Neutrophil (primary cell): Measurements from ENCODE around the gene FAM151B.

ENCODE experiments used
- H3K27ac ChIP-seq: fragments of 200-600 bp; sonication (generic); 2 replicates; pipeline ENCODE4 v1.5.1; 2016; ENCODE audit warnings: mild to moderate bottlenecking, moderate library complexity
- H3K27me3 ChIP-seq: fragments of 200-600 bp; sonication (generic); 2 replicates; pipeline ENCODE4 v1.6.0; 2016; ENCODE audit warnings: mild to moderate bottlenecking
- H3K36me3 ChIP-seq: fragments of 200-600 bp; sonication (generic); 2 replicates; pipeline ENCODE4 v1.5.1; 2017
- H3K4me1 ChIP-seq, 2 experiments: fragments of 200-600 bp in 1 of 2; sonication (generic) in 1 of 2; 1 replicate in 1 of 2; 2 replicates in 1 of 2; pipeline versions ENCODE4 v1.5.1 to v1.6.1; 2013 to 2016; ENCODE audit warnings: low read depth in 1 of 2, low read length in 1 of 2, mild to moderate bottlenecking in 1 of 2, moderate library complexity in 1 of 2; ENCODE audit not compliant: control insufficient read depth in 1 of 2, insufficient read depth in 1 of 2
- H3K4me3 ChIP-seq, 2 experiments: fragments of 200-600 bp in 1 of 2; sonication (generic) in 1 of 2; 1 replicate in 1 of 2; 2 replicates in 1 of 2; pipeline ENCODE4 v1.5.1; 2013 to 2016; ENCODE audit warnings: low read depth in 1 of 2, low read length in 1 of 2, mild to moderate bottlenecking in 1 of 2, moderate library complexity in 1 of 2
- H3K9me3 ChIP-seq: fragments of 200-600 bp; sonication (generic); 2 replicates; pipeline ENCODE4 v1.5.1; 2016
- CTCF ChIP-seq: fragments of 200-600 bp; sonication (generic); IDR thresholded peaks from 2 replicates; pipeline ENCODE4 v1.5.1; 2016; ENCODE audit warnings: antibody characterized with exemption

The FAM151B gene

GRCh38 chr5:80487829-80488721 is at the start of gene FAM151B:
TSS of gene FAM151B (plus strand) at chr5:80488100. CDS start at chr5:80488124, 24 bp downstream.
- no peaks in the 10 kb centered on the region for H3K36me3 ChIP-seq
- no peaks in the 10 kb centered on the region for H3K27me3 ChIP-seq
- H3K4me1 ChIP-seq = peaks cover 25 to 45% of the 10 kb centered on the region in 2 experiments
- H3K4me3 ChIP-seq = peak within 1 kb of the TSS; percentile 75 to 80
- no peak for TF ChIP-seq CTCF
- H3K9me3 ChIP-seq = no peaks in the 10 kb centered on the region
- H3K27ac ChIP-seq = peak within 1 kb of the TSS; percentile 84

- no peak for TF ChIP-seq CTCF
- Histone ChIP-seq H3K27me3 (no peaks in the 10 kb centered on the region), H3K9me3 (no peaks in the 10 kb centered on the region), H3K36me3 (peaks cover 65% of the 10 kb centered on the region), H3K27ac (peak overlapping the region; percentile 48), H3K4me1 (peaks cover 15% of the 10 kb centered on the region in 2 experiments), H3K4me3 (no peak overlapping the region)
These were observed 49.2 kb upstream of the FAM151B start for GRCh38 chr5:80438739-80439138.

- Histone ChIP-seq H3K36me3 (peaks cover 69% of the 10 kb centered on the region), H3K4me1 (peaks cover 15% of the 10 kb centered on the region in 2 experiments), H3K4me3 (no peak overlapping the region), H3K9me3 (no peaks in the 10 kb centered on the region), H3K27ac (peak overlapping the region; percentile 48), H3K27me3 (no peaks in the 10 kb centered on the region)
- TF ChIP-seq CTCF = no peak
These were observed 48.7 kb upstream of the FAM151B start for GRCh38 chr5:80439213-80439612.

GRCh38 chr5:80442742-80443141 is 45.2 kb upstream of the FAM151B start:
- no peak overlapping the region for H3K4me3 ChIP-seq
- TF ChIP-seq CTCF = no peak
- H3K4me1 ChIP-seq = peaks cover 10 to 11% of the 10 kb centered on the region in 2 experiments
- no peak overlapping the region for H3K27ac ChIP-seq
- H3K9me3 ChIP-seq = no peaks in the 10 kb centered on the region
- H3K27me3 ChIP-seq = no peaks in the 10 kb centered on the region
- peaks cover 68% of the 10 kb centered on the region for H3K36me3 ChIP-seq

GRCh38 chr5:80453366-80453765 is 34.5 kb upstream of the FAM151B start:
- Histone ChIP-seq H3K27me3 (no peaks in the 10 kb centered on the region), H3K9me3 (no peaks in the 10 kb centered on the region), H3K27ac (no peak overlapping the region), H3K4me3 (no peak overlapping the region), H3K4me1 (no peaks in the 10 kb centered on the region), H3K36me3 (peaks cover 82% of the 10 kb centered on the region)
- no peak for TF ChIP-seq CTCF
